ENCODE data around the gene SLC22A8. TPM values are rescaled to one million over a fixed set of nuclear protein-coding genes. Genes with fewer than 3 reads are reported as not detected.
"Not testable (repeated sequence)": the region's sequence is repeated elsewhere in the genome, so short reads cannot be mapped to it uniquely, and the experiment has no call there.

The SLC22A8 gene, protein sequence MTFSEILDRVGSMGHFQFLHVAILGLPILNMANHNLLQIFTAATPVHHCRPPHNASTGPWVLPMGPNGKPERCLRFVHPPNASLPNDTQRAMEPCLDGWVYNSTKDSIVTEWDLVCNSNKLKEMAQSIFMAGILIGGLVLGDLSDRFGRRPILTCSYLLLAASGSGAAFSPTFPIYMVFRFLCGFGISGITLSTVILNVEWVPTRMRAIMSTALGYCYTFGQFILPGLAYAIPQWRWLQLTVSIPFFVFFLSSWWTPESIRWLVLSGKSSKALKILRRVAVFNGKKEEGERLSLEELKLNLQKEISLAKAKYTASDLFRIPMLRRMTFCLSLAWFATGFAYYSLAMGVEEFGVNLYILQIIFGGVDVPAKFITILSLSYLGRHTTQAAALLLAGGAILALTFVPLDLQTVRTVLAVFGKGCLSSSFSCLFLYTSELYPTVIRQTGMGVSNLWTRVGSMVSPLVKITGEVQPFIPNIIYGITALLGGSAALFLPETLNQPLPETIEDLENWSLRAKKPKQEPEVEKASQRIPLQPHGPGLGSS
- total RNA-seq = not detected
- long read RNA-seq = 0 reads

DNA sequence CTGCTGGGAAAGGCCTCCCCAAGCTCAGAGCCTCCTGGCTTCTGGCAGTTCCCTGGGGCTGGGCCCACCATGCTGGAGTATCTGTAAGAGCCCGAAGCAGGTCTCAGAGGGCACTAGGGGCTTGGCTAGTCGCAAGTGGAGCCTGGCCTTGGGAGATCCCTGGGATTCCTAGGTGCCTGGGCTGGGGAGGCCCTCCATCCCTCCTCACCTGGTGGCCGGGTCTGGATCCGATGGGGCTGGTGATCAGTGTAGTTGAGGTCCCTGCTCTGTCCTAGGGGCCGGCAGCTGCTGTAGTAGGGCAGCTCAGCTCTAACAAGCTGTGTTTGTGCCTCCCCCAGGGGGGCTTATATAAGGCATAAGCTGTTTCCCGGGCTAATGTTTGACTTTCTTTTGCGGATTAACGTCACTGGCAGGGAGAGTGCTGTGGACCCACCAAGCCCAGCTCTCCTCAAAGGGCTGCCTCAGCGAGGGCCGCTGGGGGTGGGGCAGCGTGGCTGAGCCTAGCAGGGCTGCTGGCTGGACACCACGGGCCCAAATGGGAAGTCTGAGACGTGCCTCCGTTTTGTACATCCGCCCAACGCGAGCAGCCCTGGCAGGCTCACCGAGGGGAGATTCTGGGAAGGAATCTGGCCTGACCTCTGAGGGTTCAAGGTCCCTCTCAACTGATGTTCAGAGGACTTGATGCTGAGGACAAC lies at the start of gene SLC22A8:
Gene SLC22A8 (minus strand): TSS at position 321 of the 695 bp plus-strand sequence. CDS start 883 bp downstream, outside the sequence.
- intact Hi-C loops (cut with DNase I) = loop anchor here (10.0 kb wide), 1 partner anchor 381 kb away; no protein-coding TSS in a partner anchor
- DNase-seq (ENCODE audit: low spot score) = no peak

DNA sequence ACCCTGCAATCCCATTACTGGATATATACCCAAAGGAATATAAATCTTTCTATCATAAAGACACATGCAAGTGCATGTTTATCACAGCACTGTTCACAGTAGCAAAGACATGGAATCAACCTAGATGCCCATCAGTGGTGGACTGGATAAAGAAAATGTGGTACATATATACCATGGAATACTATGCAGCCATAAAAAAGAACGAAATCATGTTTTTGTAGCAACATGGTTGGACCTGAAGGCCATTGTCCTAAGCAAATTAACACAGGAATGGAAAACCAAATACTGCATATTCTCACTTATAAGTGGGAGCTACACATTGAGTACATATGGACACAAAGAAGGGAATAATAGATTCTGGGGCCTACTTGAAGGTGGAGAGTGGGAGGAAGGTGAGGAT lies 30.6 kb upstream of the SLC22A8 start:
- DNase-seq (ENCODE audit: low spot score); intact Hi-C loops (cut with DNase I): not testable (repeated sequence)

DNA sequence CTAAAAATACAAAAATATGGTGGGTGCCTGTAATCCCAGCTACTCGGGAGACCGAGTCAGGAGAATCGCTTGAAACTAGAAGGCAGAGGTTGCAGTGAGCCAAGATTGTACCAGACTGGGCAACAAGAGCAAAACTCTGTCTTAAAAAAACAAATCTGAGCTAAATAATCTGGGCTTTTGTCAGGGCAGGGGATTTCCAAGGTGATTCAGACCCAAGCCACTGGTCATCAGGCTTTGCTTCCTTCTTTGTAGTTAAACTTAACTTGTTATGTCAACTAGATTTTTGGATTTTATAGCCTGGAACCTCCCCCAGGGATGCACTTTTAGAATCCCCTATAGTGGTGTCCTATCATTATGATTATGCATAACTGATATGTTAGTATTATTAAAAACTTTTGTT lies 27.0 kb upstream of the SLC22A8 start:
- intact Hi-C loops (cut with DNase I) = no loop called here
- no peak for DNase-seq (ENCODE audit: low spot score)

DNA sequence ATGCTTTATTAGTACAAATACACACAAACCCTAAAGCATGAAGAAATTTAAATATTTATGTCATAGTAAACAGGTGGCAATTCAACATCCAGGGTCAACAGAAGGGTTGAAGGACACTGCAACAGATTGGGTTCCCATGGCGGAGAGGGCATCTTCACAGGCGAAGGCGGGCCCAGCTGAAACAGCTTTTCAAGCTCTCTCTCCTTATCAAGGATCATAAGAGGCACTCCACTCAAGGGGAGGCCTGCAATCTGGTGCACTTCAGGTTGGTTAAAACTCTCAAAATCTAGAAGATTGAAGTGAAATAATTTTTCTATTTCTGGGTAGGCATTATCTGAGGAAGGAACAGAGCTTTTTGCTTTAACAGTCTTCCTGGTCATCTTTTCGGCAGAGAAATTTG lies 16.8 kb upstream of the SLC22A8 start:
- DNase-seq (ENCODE audit: low spot score) = no peak
- intact Hi-C loops (cut with DNase I) = loop anchor here (10.0 kb wide), 1 partner anchor 182 kb away; no protein-coding TSS in a partner anchor

DNA sequence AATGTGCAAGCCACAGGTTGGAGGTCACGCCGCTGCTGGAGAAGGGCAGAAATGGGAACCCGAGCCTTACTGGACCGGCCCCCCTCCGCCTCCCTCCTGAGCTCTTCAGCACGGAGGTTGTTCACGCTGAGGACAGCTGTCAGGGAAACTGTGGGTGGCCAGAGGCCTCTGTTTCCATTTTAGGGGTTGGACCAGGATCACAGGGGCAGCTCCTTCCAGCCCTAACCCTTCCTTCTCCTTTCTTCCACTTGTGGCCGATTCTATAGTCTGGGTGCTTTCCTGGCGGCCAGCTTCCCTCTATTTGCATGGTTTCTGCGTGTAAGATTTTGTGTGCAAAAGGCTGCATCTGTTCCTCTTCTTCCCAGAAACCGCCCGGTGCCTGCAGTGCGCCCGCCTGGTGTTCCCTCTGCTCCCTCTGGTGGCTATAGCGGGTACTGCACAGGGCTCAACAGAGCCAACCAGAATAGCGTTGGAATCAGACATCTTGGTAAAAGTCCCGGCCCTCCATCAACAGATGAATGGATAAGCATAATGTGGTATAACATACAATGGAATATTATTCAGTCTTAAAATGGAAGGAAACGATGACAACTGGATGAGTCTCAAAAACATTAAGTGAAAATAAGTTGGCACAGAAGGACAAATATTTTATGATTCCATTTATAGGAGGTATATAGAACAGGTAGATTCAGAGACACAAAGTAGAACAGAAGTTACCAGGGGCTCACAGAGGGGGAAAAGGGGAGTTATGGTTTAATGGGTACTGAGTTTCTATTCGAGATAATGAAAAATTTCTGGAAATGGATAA lies 8.4 kb upstream of the SLC22A8 start:
- DNase-seq (ENCODE audit: low spot score) = peak; percentile 89
- intact Hi-C loops (cut with DNase I) = loop anchor here (1.0 kb wide), 1 partner anchor 118 kb away; no protein-coding TSS in a partner anchor

DNA sequence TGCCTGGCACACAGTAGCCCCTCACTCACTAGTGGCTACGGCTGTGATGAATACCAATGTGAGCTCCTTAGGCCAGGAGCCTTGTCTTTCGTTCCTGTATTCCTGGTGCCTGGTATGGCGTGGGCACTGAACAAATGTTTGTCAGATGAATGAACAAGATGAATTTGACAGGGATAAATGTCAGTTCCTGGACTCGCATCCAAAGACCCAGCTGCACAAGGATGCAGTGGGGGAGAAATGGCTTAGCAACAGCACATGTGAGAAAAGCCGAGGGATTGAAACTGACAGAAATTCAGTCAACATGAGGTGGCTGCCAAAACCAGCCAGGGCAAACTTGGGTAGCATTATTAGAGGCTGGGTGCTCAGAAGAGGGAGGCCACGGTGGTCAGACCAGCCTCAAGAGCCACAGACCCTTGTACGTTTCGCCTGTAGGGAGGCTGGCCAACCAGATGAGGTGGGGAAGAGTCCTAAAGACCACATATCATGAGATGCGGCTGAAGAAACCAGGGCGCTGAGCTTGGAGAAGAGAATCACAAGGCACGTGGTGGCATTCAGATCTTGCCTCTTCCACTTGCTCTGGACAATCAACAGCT lies 7.7 kb upstream of the SLC22A8 start:
- intact Hi-C loops (cut with DNase I) = no loop called here
- no peak for DNase-seq (ENCODE audit: low spot score)

DNA sequence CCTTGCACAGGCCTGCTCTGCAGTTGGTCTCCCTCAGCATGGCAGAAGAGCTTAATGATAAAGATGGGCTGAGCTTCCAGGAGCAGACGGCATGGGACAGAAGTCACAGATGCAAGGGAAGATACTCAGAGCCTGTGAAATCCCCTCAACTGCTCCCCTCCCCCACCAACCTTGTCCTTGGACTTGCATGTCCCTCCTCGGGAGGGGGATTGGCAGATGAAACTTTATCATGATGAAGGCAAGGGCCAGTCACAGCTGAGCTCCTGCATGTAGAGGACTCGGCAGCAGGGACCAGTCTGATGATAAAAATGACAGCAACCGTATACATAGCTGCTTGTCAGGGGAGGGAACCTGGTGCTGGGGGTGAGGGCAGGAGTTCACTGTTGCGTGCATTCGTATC lies 6.8 kb upstream of the SLC22A8 start:
- intact Hi-C loops (cut with DNase I) = no loop called here
- no peak for DNase-seq (ENCODE audit: low spot score)

DNA sequence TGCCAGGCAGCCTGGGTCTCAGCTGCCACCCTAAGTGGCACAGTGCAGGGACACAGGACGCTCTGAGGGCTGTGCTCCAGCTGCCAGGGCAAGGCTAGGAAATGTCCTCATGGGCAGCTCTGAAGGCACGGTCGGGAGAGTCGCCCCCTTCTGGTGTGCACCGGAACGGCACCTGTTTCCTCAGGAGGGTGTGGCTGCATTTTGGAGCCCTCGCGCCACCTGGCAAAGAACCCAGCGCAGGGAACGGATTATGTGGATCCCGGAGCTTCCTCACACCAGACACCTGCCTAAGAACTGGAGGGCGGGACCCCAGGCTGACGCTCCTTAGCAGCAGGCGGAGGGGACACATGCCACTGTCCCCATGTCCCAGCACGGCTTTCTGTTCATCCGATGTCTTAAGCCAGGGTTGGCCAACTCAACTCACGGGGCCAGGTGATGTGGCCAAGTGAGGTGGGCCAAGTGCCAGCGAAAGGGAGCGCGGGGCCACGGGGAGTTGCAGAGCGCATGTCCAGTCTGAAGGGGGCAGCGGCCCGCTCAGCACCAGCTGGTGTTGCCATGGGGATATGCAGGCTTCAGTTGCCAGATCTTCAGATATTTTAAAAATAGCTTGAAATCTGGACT lies 5.1 kb upstream of the SLC22A8 start:
- intact Hi-C loops (cut with DNase I) = no loop called here
- no peak for DNase-seq (ENCODE audit: low spot score)

DNA sequence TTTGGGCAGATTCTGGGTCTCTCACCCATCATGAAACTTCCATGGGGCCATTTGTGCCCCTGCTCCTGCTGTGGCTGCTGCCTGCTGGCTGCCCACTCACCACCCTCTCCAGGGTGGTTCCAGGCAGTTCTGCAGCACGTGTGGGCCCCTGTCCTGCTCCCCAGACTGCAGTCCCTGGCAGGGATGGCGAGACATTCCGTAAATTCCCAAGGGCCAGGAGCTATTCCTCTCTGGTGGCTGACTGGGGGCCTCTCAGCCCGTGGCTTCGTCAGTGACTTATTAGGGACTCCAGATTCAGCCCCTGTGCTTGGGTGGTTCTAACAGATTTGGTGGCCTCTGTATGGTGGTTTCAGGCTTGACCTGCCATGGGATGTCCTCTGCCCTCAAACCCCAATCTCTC lies 3.9 kb upstream of the SLC22A8 start:
- intact Hi-C loops (cut with DNase I) = loop anchor here (10.0 kb wide), 1 partner anchor 385 kb away; no protein-coding TSS in a partner anchor
- DNase-seq (ENCODE audit: low spot score) = no peak

DNA sequence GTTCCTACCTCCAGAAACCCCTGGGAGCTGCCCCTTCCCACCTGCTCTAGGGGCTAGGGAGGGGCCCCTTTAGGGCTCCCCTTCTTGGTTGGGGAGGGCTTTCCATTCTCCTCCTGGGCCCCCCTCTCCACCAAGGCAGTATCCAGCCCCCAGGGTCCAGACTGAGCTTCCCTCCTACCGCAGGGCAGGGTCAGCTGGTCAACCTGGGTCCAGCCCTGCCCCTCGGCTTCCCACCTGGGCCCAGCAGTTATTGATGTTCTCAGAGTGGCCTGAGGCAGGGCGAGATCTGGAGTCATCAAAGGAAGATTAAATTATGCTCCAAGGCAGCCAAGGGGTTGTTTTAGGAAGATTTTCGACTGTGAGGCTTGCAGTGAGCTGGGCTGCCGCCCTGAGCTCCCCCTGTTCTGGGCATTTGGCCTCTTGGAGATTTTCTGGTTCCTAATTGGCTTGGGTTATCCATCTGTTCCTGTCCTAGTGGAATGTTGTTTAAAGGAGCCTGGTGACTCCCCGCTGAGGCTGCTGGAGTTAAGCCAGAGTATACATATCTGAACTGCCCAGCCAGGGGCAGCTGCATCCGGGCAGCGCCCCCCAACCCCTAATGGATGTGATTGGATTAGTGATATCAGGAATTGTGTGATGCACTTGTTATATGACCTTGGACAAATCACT lies 1.8 kb upstream of the SLC22A8 start:
- intact Hi-C loops (cut with DNase I) = loop anchor here (10.0 kb wide), 1 partner anchor 383 kb away; no protein-coding TSS in a partner anchor

DNA sequence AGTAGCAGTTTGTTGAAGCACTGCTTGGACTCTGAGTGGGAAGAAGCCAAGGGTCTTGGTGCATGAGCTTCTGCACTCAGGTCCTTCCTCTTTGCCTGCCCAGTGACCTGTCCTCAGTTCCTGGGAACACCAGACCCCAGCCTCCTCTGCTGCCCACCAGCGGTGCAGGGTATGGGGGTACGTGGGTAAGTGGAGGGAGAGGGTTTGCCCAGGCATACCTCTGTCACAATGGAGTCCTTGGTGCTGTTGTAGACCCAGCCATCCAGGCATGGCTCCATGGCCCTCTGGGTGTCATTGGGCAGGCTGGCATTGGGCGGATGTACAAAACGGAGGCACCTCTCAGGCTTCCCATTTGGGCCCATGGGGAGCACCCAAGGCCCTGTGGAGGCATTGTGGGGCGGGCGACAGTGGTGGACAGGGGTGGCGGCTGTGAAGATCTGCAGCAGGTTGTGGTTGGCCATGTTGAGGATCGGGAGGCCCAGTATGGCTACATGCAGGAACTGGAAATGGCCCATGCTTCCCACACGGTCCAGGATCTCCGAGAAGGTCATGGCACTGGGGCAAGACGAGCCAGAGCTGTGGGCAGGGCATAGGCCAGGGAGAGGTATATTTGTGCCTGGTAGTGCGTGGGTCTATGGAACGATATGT lies 1.1 kb downstream of the SLC22A8 start:
- DNase-seq (ENCODE audit: low spot score) = no peak
- intact Hi-C loops (cut with DNase I) = loop anchor here (10.0 kb wide), 1 partner anchor 380 kb away; no protein-coding TSS in a partner anchor

More for the DNA sequence above, 1.8 kb upstream of the SLC22A8 start:
- DNase-seq (ENCODE audit: low spot score) = no peak

DNA sequence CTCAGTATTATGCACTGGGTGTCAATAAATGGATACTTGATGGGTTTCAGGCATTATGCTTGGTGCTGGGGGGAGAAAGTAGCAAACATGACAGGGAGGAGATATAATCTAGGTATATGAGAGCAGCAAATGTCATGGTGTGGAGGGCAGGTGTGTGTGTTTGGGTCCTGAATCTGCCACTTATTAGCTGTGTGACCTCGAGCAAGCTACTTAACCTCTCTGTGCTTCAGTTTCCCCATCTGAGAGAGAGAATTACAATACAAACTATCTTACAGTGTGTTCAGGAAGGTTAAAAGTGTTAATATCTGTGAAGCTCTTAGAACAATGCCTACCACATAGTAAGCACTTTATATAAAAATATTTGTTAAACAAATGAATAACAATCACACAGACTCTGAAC lies 2.8 kb downstream of the SLC22A8 start:
- intact Hi-C loops (cut with DNase I) = loop anchor here (10.0 kb wide), 1 partner anchor 378 kb away; no protein-coding TSS in a partner anchor
- DNase-seq (ENCODE audit: low spot score) = no peak

DNA sequence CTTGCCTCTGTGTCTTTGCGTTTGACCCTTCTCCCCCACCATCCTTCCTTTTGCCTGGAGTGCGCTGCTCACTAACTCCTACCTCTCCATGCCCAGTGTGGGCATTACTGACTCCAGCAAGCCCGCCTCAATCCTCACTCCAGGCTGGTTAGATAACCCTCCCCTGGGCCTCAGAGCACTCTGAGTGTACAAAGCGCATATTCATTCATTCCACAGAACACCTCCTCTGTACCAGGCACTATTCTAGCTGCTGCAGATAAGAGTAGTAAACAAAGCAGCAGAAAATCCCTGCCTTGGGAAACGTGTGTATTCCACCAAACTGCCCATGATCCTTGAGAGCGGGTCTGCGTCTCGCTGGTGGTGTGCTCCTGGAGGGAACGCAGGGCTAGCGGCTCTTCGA lies 3.2 kb downstream of the SLC22A8 start:
- DNase-seq (ENCODE audit: low spot score) = no peak
- intact Hi-C loops (cut with DNase I) = loop anchor here (10.0 kb wide), 1 partner anchor 378 kb away; no protein-coding TSS in a partner anchor

DNA sequence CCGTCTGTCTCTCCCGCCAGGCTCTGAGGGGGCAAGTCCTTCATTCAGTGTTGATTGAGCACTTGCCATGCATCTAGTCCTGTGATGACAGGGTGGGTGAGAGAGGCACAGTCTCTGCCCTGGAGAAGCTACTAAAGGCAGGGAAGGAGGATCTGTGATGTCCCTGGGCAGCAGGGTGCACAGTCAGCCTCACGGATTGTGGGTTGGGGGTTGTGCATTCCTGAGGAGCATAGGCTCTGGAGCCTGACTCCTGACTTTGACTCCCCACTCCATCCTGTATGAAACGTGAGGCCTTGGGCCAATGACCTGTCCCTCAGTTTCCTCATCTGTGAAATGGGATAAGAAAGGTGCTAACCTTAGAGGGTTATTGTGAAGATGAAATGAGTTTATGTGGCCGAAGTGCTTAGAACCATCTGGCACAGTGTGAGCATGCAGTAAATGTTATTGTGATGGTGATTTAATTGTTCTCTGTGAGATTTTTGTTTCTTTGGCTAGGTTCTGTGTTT lies 4.7 kb downstream of the SLC22A8 start:
- intact Hi-C loops (cut with DNase I) = loop anchor here (10.0 kb wide), 1 partner anchor 376 kb away; no protein-coding TSS in a partner anchor
- DNase-seq (ENCODE audit: low spot score) = no peak

DNA sequence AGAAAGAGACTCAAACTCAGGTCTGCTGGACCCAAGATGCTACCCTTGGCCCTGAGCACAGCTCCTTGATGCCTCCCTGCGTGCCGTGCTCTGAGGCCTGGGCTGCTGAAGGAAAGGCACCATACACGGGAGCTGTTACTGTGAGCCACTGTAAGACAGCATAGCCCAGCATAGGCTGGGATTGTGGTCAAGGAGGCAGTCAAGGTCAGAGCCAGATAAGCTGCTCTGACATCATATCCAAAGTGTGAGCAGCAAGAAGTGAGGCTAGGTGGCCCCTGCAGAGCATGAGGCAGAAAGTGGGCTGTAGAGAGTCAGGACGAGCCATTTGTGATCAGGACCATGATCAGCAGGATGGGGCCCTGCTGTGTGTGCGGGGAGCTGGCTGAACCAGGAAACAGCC lies 7.7 kb downstream of the SLC22A8 start:
- intact Hi-C loops (cut with DNase I) = no loop called here
- no peak for DNase-seq (ENCODE audit: low spot score)

DNA sequence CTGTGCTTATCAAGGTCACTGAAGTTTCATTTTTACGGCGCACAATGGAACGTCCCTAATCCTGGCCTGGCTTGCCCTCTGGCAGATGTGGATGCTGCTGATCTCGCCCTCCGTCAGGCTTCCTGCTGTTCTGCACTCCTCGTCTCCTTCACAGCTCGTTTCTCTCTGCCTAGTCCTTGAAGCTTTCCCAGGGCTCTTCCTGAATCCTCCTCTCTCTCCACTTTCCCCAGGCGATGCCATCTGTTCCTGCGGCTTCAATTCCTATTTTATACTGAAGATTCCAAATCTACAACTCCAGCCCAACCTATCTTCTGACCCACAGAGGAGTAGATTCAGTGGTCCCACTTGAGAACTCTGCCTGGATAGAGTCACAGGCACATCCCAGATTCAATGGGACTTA lies 14.2 kb downstream of the SLC22A8 start:
- intact Hi-C loops (cut with DNase I) = no loop called here
- DNase-seq (ENCODE audit: low spot score) = no peak

DNA sequence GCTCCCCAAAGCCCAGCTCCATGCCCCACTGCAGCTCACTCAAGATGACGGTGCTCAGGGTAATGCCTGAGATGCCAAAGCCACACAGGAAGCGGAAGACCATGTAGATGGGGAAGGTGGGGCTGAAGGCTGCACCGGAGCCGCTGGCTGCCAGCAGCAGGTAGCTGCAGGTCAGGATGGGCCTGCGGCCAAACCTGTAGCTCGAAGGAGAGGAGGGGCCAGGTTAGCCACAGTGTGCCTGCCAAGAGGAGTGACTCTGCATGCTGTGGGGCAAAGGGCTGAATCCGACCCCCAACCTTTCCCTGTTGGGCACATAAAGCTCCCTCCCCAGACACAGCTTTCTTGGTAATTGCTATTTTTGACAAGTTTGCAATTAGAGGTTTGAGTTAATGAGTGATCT lies 16.0 kb downstream of the SLC22A8 start:
- DNase-seq (ENCODE audit: low spot score) = no peak
- intact Hi-C loops (cut with DNase I) = no loop called here
